HUES48 (cell line): ENCODE measurements around the gene EFCAB12.

ENCODE experiments used
- H3K27ac ChIP-seq: one replicate; pipeline ENCODE4 v1.7.0; 2013; ENCODE audit warnings: low read depth, low read length, inconsistent platforms
- H3K27me3 ChIP-seq: 2 replicates; pipeline ENCODE4 v1.6.1; 2013; ENCODE audit warnings: mild to moderate bottlenecking, low read length; ENCODE audit not compliant: control insufficient read depth, insufficient read depth
- H3K36me3 ChIP-seq: 2 replicates; pipeline ENCODE4 v1.6.1; 2013; ENCODE audit warnings: low read length; ENCODE audit not compliant: control insufficient read depth, insufficient read depth
- H3K4me1 ChIP-seq: 2 replicates; pipeline ENCODE4 v1.6.1; 2013; ENCODE audit warnings: mild to moderate bottlenecking, low read length; ENCODE audit not compliant: control insufficient read depth, insufficient read depth
- H3K4me3 ChIP-seq: 2 replicates; pipeline ENCODE4 v1.5.1; 2013; ENCODE audit warnings: mild to moderate bottlenecking, low read depth, low read length
- H3K9ac ChIP-seq: 2 replicates; pipeline ENCODE4 v1.6.1; 2013; ENCODE audit warnings: mild to moderate bottlenecking, low read depth, low read length, moderate library complexity
- H3K9me3 ChIP-seq: 2 replicates; pipeline ENCODE4 v1.6.1; 2013; ENCODE audit warnings: low read length; ENCODE audit not compliant: control insufficient read depth, insufficient read depth

EFCAB12 gene

GRCh38 chr3:129383292-129383860, 45.1 kb downstream of the EFCAB12 start:
- no peak overlapping the region for H3K27ac ChIP-seq

GRCh38 chr3:129382366-129382765, 46.1 kb downstream of the EFCAB12 start:
- H3K36me3 ChIP-seq: 0 out of 2 replicates have a peak, but pooled peaks cover 1% of the 10 kb centered on the region
- no peak overlapping the region for H3K9ac ChIP-seq
- H3K27ac ChIP-seq: no peak overlapping the region
- H3K4me3 ChIP-seq: no peak overlapping the region
- no peaks in the 10 kb centered on the region for H3K9me3 ChIP-seq
- H3K4me1 ChIP-seq: peaks cover 7% of the 10 kb centered on the region; the same call in 1 of the 2 replicates
- H3K27me3 ChIP-seq: no peaks in the 10 kb centered on the region

More at GRCh38 chr3:129383292-129383860, 45.1 kb downstream of the EFCAB12 start:
- Histone ChIP-seq H3K27me3 (no peaks in the 10 kb centered on the region), H3K9ac (no peak overlapping the region), H3K9me3 (no peaks in the 10 kb centered on the region), H3K36me3 (peaks cover 11% of the 10 kb centered on the region), H3K4me1 (peaks cover 7% of the 10 kb centered on the region; the same call in 1 of the 2 replicates), H3K4me3 (no peak overlapping the region)

GRCh38 chr3:129379582-129380358, 48.7 kb downstream of the EFCAB12 start:
- H3K4me3 ChIP-seq: no peak overlapping the region
- H3K36me3 ChIP-seq: no peaks in the 10 kb centered on the region
- H3K9me3 ChIP-seq: no peaks in the 10 kb centered on the region
- H3K27ac ChIP-seq: no peak overlapping the region
- no peak overlapping the region for H3K9ac ChIP-seq
- no peaks in the 10 kb centered on the region for H3K27me3 ChIP-seq
- 0 out of 2 replicates have a peak, but pooled peaks cover 3% of the 10 kb centered on the region for H3K4me1 ChIP-seq

- no peak overlapping the region for H3K27ac ChIP-seq
- H3K9me3 ChIP-seq: no peaks in the 10 kb centered on the region
- H3K9ac ChIP-seq: no peak overlapping the region
- no peaks in the 10 kb centered on the region for H3K27me3 ChIP-seq
- no peak overlapping the region for H3K4me3 ChIP-seq
- 0 out of 2 replicates have a peak, but pooled peaks cover 3% of the 10 kb centered on the region for H3K4me1 ChIP-seq
- H3K36me3 ChIP-seq: no peaks in the 10 kb centered on the region
Measured at GRCh38 chr3:129378949-129379348, 49.5 kb downstream of the EFCAB12 start.

- Histone ChIP-seq H3K4me3 (no peak overlapping the region), H3K4me1 (no peaks in the 10 kb centered on the region), H3K27me3 (no peaks in the 10 kb centered on the region), H3K27ac (no peak overlapping the region), H3K9me3 (no peaks in the 10 kb centered on the region), H3K36me3 (no peaks in the 10 kb centered on the region), H3K9ac (no peak overlapping the region)
Measured at GRCh38 chr3:129377615-129378014, 50.8 kb downstream of the EFCAB12 start.

- H3K36me3 ChIP-seq: no peaks in the 10 kb centered on the region
- no peak overlapping the region for H3K4me3 ChIP-seq
- H3K27me3 ChIP-seq: no peaks in the 10 kb centered on the region
- no peaks in the 10 kb centered on the region for H3K4me1 ChIP-seq
- no peaks in the 10 kb centered on the region for H3K9me3 ChIP-seq
- no peak overlapping the region for H3K27ac ChIP-seq
- no peak overlapping the region for H3K9ac ChIP-seq
Measured at GRCh38 chr3:129375099-129375498, 53.3 kb downstream of the EFCAB12 start.

- Histone ChIP-seq H3K36me3 (no peaks in the 10 kb centered on the region), H3K9ac (no peak overlapping the region), H3K9me3 (no peaks in the 10 kb centered on the region), H3K27ac (no peak overlapping the region), H3K27me3 (no peaks in the 10 kb centered on the region), H3K4me3 (no peak overlapping the region), H3K4me1 (no peaks in the 10 kb centered on the region)
Measured at GRCh38 chr3:129371041-129371826, 57.2 kb downstream of the EFCAB12 start.

GRCh38 chr3:129370248-129370964, 58.0 kb downstream of the EFCAB12 start:
- H3K27ac ChIP-seq: no peak overlapping the region
- H3K27me3 ChIP-seq: no peaks in the 10 kb centered on the region
- no peaks in the 10 kb centered on the region for H3K4me1 ChIP-seq
- no peak overlapping the region for H3K9ac ChIP-seq
- H3K4me3 ChIP-seq: no peak overlapping the region
- H3K36me3 ChIP-seq: no peaks in the 10 kb centered on the region
- no peaks in the 10 kb centered on the region for H3K9me3 ChIP-seq

GRCh38 chr3:129369711-129370110, 58.7 kb downstream of the EFCAB12 start:
- Histone ChIP-seq H3K27me3 (no peaks in the 10 kb centered on the region), H3K4me1 (no peaks in the 10 kb centered on the region), H3K27ac (no peak overlapping the region), H3K4me3 (no peak overlapping the region), H3K36me3 (no peaks in the 10 kb centered on the region), H3K9ac (no peak overlapping the region), H3K9me3 (no peaks in the 10 kb centered on the region)

- H3K4me3 ChIP-seq: no peak overlapping the region
- H3K27me3 ChIP-seq: no peaks in the 10 kb centered on the region
- H3K9ac ChIP-seq: no peak overlapping the region
- H3K27ac ChIP-seq: no peak overlapping the region
- no peaks in the 10 kb centered on the region for H3K36me3 ChIP-seq
- peaks cover 2% of the 10 kb centered on the region; the same call in 1 of the 2 replicates for H3K9me3 ChIP-seq
- no peaks in the 10 kb centered on the region for H3K4me1 ChIP-seq
Measured at GRCh38 chr3:129367821-129368220, 60.6 kb downstream of the EFCAB12 start.
